ENCODE data around the gene HLA-DQB2.

The HLA-DQB2 gene

GRCh38 chr6:32744776-32745175 is 18.6 kb downstream of the HLA-DQB2 start:
- H3K9me3 ChIP-seq (ENCODE audit: control insufficient read depth in 1 of 2, low read length in 2 of 2), result no peaks in the 10 kb centered on the region
- no peaks in the 10 kb centered on the region for H3K27me3 ChIP-seq (ENCODE audit: low read depth, low read length)
- H3K4me3 ChIP-seq (ENCODE audit: low read depth in 1 of 2, low read length in 2 of 2), result no peak overlapping the region
- no peak overlapping the region for H3K27ac ChIP-seq (ENCODE audit: low read length)
- H3K36me3 ChIP-seq (ENCODE audit: control insufficient read depth in 1 of 2, insufficient read depth in 2 of 2, low read length in 2 of 2), result no peaks in the 10 kb centered on the region
- H3K4me1 ChIP-seq (ENCODE audit: control insufficient read depth in 1 of 2, insufficient read depth in 2 of 2, low read length in 2 of 2), result no peaks in the 10 kb centered on the region

- H3K36me3 ChIP-seq (ENCODE audit: control insufficient read depth in 1 of 2, insufficient read depth in 2 of 2, low read length in 2 of 2), result no peaks in the 10 kb centered on the region
- H3K9me3 ChIP-seq (ENCODE audit: control insufficient read depth in 1 of 2, low read length in 2 of 2), result no peaks in the 10 kb centered on the region
- no peaks in the 10 kb centered on the region for H3K27me3 ChIP-seq (ENCODE audit: low read depth, low read length)
- no peak overlapping the region for H3K4me3 ChIP-seq (ENCODE audit: low read depth in 1 of 2, low read length in 2 of 2)
- H3K4me1 ChIP-seq (ENCODE audit: control insufficient read depth in 1 of 2, insufficient read depth in 2 of 2, low read length in 2 of 2), result no peaks in the 10 kb centered on the region
- H3K27ac ChIP-seq (ENCODE audit: low read length), result no peak overlapping the region
Measured at GRCh38 chr6:32742374-32742773, 21.0 kb downstream of the HLA-DQB2 start.

DNA sequence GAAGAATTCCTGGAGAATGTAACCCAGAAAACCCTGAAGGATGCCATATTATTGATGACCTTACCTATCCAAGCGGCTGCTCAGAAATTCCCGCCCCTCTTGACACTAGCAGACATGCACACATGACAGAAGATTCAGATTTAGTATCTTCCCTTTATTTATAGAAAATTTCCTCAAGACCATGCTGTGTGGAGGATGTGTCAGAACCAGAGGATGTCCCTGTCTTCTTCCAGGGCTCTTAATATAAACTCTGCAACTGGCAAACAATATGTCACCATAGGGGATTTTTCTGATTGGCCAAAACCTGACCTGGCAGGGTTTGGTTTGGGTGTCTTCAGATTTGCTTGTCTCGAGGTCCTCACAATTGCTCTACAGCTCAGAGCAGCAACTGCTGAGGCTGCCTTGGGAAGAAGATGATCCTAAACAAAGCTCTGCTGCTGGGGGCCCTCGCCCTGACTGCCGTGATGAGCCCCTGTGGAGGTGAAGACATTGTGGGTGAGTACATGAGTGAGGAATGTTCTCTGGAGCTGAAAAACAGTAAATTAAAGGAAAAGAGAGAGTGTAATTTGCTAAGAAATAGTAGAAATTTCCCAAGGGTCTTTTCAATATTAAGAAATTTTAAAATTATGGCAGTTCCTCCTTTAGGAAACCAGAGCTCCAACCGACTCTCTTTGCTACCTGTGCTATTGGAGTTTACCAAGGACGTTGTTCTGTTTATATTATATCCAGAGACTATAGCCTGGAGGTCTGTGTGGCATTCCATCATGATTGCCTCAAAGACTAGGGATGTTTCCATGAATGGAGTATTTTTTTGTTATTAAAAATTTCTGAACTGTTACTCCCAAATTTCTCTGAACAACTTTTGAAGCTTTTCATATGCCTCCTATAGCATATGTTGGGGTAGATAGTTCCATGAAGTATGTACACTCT is 22.0 kb downstream of the HLA-DQB2 start, which contains the start of gene HLA-DQA2:
Gene HLA-DQA2, plus strand, starts transcription at position 361 of the 930 bp plus-strand sequence. Its CDS starts 53 bp downstream, at position 414.
- H3K27ac ChIP-seq (ENCODE audit: low read length), result no peak within 1 kb of the TSS
- no peaks in the 10 kb centered on the region for H3K4me1 ChIP-seq (ENCODE audit: control insufficient read depth in 1 of 2, insufficient read depth in 2 of 2, low read length in 2 of 2)
- no peaks in the 10 kb centered on the region for H3K9me3 ChIP-seq (ENCODE audit: control insufficient read depth in 1 of 2, low read length in 2 of 2)
- H3K36me3 ChIP-seq (ENCODE audit: control insufficient read depth in 1 of 2, insufficient read depth in 2 of 2, low read length in 2 of 2), result no peaks in the 10 kb centered on the region
- no peak within 1 kb of the TSS for H3K4me3 ChIP-seq (ENCODE audit: low read depth in 1 of 2, low read length in 2 of 2)
- no peaks in the 10 kb centered on the region for H3K27me3 ChIP-seq (ENCODE audit: low read depth, low read length)

GRCh38 chr6:32738126-32738525 is 25.2 kb downstream of the HLA-DQB2 start:
- H3K27ac ChIP-seq (ENCODE audit: low read length), result no peak overlapping the region
- H3K4me3 ChIP-seq (ENCODE audit: low read depth in 1 of 2, low read length in 2 of 2), result no peak overlapping the region
- H3K4me1 ChIP-seq (ENCODE audit: control insufficient read depth in 1 of 2, insufficient read depth in 2 of 2, low read length in 2 of 2), result no peaks in the 10 kb centered on the region
- peaks cover 6% of the 10 kb centered on the region for H3K27me3 ChIP-seq (ENCODE audit: low read depth, low read length)
- no peaks in the 10 kb centered on the region for H3K36me3 ChIP-seq (ENCODE audit: control insufficient read depth in 1 of 2, insufficient read depth in 2 of 2, low read length in 2 of 2)
- no peaks in the 10 kb centered on the region for H3K9me3 ChIP-seq (ENCODE audit: control insufficient read depth in 1 of 2, low read length in 2 of 2)

DNA sequence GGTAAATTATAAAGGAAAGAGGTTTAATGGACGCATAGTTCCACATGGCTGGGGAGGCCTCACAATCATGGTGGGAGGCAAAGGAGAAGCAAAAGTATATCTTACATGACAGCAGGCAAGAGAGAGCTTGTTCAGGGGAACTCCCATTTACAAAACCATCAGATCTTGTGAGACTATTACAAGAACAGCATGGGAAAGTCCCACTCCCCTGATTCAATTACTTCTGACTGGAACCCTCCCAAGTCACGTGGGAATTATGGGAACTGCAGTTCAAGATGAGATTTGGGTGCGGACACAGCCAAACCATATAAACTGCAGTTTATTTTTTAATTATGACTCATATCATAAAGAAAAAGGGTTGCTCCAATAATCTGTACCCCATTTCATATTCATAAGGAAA is 44.5 kb downstream of the HLA-DQB2 start:
- H3K27ac ChIP-seq (ENCODE audit: low read length), result no peak overlapping the region
- no peaks in the 10 kb centered on the region for H3K9me3 ChIP-seq (ENCODE audit: control insufficient read depth in 1 of 2, low read length in 2 of 2)
- no peak overlapping the region for H3K4me3 ChIP-seq (ENCODE audit: low read depth in 1 of 2, low read length in 2 of 2)
- no peaks in the 10 kb centered on the region for H3K27me3 ChIP-seq (ENCODE audit: low read depth, low read length)
- no peaks in the 10 kb centered on the region for H3K4me1 ChIP-seq (ENCODE audit: control insufficient read depth in 1 of 2, insufficient read depth in 2 of 2, low read length in 2 of 2)
- no peaks in the 10 kb centered on the region for H3K36me3 ChIP-seq (ENCODE audit: control insufficient read depth in 1 of 2, insufficient read depth in 2 of 2, low read length in 2 of 2)

DNA sequence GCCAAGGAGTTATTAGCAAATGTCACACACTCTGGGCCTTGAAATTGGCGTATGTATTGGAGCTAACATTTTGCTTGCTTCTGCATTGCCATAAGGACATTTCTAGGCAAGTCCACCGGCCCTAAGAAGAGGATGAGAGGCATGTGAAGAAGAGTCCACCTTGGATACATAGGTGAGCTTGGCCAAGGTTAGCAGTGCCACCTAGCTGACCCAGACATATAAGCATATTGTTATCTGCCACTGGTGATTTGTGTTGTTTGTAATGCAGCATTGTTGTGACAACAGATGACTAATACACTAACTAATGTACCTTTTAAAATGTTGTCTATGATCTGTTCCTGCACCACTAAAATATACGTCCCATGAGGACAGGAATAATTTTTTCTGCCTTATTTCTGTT is 46.9 kb downstream of the HLA-DQB2 start:
- no peaks in the 10 kb centered on the region for H3K27me3 ChIP-seq (ENCODE audit: low read depth, low read length)
- H3K36me3 ChIP-seq (ENCODE audit: control insufficient read depth in 1 of 2, insufficient read depth in 2 of 2, low read length in 2 of 2), result no peaks in the 10 kb centered on the region
- H3K9me3 ChIP-seq (ENCODE audit: control insufficient read depth in 1 of 2, low read length in 2 of 2), result no peaks in the 10 kb centered on the region
- H3K27ac ChIP-seq (ENCODE audit: low read length), result no peak overlapping the region
- no peaks in the 10 kb centered on the region for H3K4me1 ChIP-seq (ENCODE audit: control insufficient read depth in 1 of 2, insufficient read depth in 2 of 2, low read length in 2 of 2)
- no peak overlapping the region for H3K4me3 ChIP-seq (ENCODE audit: low read depth in 1 of 2, low read length in 2 of 2)

DNA sequence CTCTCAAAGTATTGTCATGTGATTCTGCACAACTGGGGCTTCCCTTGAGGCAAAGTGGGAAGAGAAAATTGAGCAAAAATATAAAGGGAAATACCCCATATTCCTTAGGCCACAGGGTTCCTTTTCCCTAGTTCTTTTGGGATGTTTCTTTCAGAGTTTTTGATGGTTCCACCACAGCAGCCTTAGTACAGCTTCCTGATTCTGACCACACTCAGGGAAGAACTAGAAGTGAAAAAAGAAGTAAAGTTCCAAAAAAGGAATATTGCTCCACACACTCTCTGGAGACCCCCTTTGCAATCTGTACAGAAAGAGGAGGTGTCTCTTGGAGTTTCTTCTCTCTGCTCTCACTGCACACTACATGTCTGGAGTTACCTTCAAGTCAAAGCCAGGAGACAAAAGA is 50.1 kb downstream of the HLA-DQB2 start:
- Histone ChIP-seq H3K4me1 (ENCODE audit: control insufficient read depth in 1 of 2, insufficient read depth in 2 of 2, low read length in 2 of 2) (no peaks in the 10 kb centered on the region), H3K36me3 (ENCODE audit: control insufficient read depth in 1 of 2, insufficient read depth in 2 of 2, low read length in 2 of 2) (no peaks in the 10 kb centered on the region), H3K9me3 (ENCODE audit: control insufficient read depth in 1 of 2, low read length in 2 of 2) (no peaks in the 10 kb centered on the region), H3K27ac (ENCODE audit: low read length) (no peak overlapping the region), H3K4me3 (ENCODE audit: low read depth in 1 of 2, low read length in 2 of 2) (no peak overlapping the region), H3K27me3 (ENCODE audit: low read depth, low read length) (no peaks in the 10 kb centered on the region)

DNA sequence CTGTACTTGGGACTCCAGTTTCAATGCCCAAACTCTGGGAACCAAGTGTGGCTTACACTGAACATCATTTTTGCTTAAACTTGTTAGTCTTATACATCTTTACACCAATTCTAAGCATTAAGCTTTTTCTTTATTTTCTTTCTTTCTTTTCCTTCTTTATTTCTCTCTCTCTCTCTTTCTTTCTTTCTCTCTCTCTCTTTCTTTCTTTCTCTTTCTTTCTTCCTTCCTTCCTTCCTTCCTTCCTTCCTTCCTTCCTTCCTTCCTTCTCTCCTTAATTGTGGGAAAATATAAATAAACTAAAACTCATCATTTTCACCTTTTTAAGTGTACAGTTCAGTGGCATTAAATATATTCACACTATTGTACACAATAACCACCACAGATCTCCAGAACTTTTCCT is 53.7 kb downstream of the HLA-DQB2 start:
- no peak overlapping the region for H3K27ac ChIP-seq (ENCODE audit: low read length)
- H3K36me3 ChIP-seq (ENCODE audit: control insufficient read depth in 1 of 2, insufficient read depth in 2 of 2, low read length in 2 of 2), result no peaks in the 10 kb centered on the region
- H3K27me3 ChIP-seq (ENCODE audit: low read depth, low read length), result no peaks in the 10 kb centered on the region
- no peaks in the 10 kb centered on the region for H3K9me3 ChIP-seq (ENCODE audit: control insufficient read depth in 1 of 2, low read length in 2 of 2)
- no peaks in the 10 kb centered on the region for H3K4me1 ChIP-seq (ENCODE audit: control insufficient read depth in 1 of 2, insufficient read depth in 2 of 2, low read length in 2 of 2)
- no peak overlapping the region for H3K4me3 ChIP-seq (ENCODE audit: low read depth in 1 of 2, low read length in 2 of 2)
